Activated naive CD8-positive, alpha-beta T cell treated with anti-CD3 and anti-CD28 coated beads, Interleukin-2, amount 50 U/mL, for 24 hours (primary cell): ENCODE data around the gene PPP1R16B.
A peak's percentile ranks its signal among the peaks of the same experiment; 100 is the strongest.
"Not testable (repeated sequence)": the region's sequence is repeated elsewhere in the genome, so short reads cannot be mapped to it uniquely, and the experiment has no call there.

Experiments
- ATAC-seq: fragments of 150-1000 bp; cut with Tn5 transposase; one replicate; pipeline ENCODE4 v1.10.0; 2021
- DNase-seq: peaks from one replicate; pipeline ENCODE4 v3.0.0; 2021
- H3K27ac Mint-ChIP-seq: one replicate; pipeline ENCODE4 v1.8.0; 2021; ENCODE audit warnings: mild to moderate bottlenecking, mixed read lengths
- H3K27me3 Mint-ChIP-seq: one replicate; pipeline ENCODE4 v1.8.0; 2021; ENCODE audit warnings: mixed read lengths
- H3K36me3 Mint-ChIP-seq: one replicate; pipeline ENCODE4 v1.8.0; 2021; ENCODE audit warnings: low read depth, mixed read lengths
- H3K4me1 Mint-ChIP-seq: one replicate; pipeline ENCODE4 v1.8.0; 2021; ENCODE audit warnings: mixed read lengths
- H3K4me3 Mint-ChIP-seq: one replicate; pipeline ENCODE4 v1.8.0; 2021; ENCODE audit warnings: mild to moderate bottlenecking, moderate library complexity, mixed read lengths
- H3K9me3 Mint-ChIP-seq: one replicate; pipeline ENCODE4 v1.8.0; 2021; ENCODE audit warnings: mixed read lengths

PPP1R16B gene

DNA sequence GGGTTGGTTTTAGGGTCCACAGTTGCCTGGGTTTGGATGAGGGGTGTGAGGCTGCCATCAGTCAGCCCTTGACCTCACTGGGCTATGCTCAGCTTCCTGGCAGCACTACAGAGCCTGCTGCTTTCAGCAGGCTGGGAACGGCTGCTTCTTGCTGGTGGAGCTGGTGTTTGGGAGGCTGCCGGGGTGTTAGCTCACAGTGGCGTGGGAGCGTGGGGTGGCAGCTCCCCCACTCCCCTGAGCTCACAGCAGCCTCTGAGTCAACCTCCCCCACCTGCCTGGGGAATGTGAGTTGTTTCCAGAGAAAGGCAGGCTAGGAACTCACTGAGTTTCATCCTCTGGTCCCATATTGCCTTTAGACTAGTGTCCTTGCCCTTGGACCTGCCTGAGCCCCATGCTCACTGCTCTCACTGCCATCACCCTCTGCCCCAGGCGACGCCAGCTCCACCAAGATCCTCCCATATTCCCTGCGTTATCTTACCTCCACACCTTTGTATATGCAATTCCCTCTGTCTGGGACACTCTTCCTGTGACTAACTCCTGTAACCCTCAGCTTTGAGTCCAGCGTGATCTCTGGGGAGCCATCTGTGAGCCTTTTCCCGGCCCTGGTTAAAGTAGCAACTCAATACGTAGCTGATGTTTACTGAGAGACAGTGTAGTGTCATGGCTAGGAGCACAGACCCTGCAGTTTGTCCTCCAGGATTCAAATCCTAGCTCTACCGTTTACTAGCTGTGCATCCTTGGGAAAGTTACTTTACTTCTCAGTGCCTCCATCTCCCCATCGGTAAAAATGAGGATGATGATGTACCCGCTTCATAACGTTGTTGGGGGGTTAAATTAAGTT lies 34.8 kb downstream of the PPP1R16B start:
- DNase-seq (peak; percentile 44), ATAC-seq (peak; percentile 39)
- Mint-ChIP-seq H3K4me1 (peaks cover 79% of the 10 kb centered on the region), H3K27me3 (no peaks in the 10 kb centered on the region), H3K36me3 (peaks cover 54% of the 10 kb centered on the region), H3K27ac (peak overlapping the region; percentile 97), H3K9me3 (peaks cover under 1% of the 10 kb centered on the region), H3K4me3 (peak overlapping the region; percentile 32)

DNA sequence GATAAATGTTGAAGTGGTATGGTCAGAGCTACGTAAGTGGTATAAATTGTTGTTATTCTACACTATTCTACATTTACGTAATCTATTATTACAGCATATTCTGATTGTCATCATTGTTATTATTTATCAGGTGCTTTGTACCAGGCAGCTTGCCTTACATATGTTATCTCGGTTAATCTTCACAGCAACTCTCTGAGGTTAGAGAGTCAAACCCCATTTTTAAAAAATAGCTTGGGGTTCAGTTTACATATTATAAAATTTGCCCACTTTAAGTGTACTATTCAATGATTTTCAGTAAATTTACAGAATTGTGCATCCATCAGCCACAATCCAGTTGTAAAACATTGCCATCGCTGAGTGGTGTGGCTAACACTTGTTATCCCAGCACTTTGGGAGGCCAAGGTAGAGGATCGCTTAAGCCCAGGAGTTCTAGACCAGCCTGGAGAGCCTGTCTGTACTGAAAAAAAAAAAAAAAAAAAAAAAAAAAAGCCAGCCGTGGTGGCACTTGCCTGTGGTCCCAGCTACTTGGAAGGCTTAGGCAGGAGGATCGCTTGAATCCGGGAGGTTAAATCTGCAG lies 35.5 kb downstream of the PPP1R16B start:
- no peak overlapping the region for H3K4me3 Mint-ChIP-seq
- H3K27ac Mint-ChIP-seq = peak overlapping the region; percentile 97
- H3K36me3 Mint-ChIP-seq = peaks cover 60% of the 10 kb centered on the region
- H3K4me1 Mint-ChIP-seq = peaks cover 85% of the 10 kb centered on the region
- H3K9me3 Mint-ChIP-seq = peaks cover 3% of the 10 kb centered on the region
- H3K27me3 Mint-ChIP-seq = no peaks in the 10 kb centered on the region
- no peak for ATAC-seq
- no peak for DNase-seq

DNA sequence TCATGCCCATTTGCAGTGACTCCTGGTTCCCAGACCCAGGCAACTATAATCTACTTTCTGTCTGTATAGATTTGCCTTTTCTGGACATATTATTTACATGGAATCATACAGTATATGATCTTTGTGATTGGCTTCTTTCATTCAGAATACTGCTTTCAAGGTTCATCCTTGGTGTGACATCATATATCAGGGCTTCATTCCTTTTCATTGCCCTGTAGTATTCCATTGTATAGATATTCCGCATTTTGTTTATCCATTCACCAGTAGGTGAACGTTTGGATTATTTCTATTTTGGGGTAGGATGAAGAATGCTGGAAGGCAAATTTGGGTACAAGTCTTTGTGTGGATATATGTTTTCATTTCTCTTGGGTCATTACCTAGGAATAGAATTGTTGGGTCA lies 36.1 kb downstream of the PPP1R16B start:
- peak overlapping the region; percentile 77 for H3K4me3 Mint-ChIP-seq
- DNase-seq = no peak
- no peak for ATAC-seq
- H3K27ac Mint-ChIP-seq = peak overlapping the region; percentile 97
- H3K27me3 Mint-ChIP-seq = no peaks in the 10 kb centered on the region
- peaks cover 91% of the 10 kb centered on the region for H3K4me1 Mint-ChIP-seq
- peaks cover 63% of the 10 kb centered on the region for H3K36me3 Mint-ChIP-seq
- peaks cover 3% of the 10 kb centered on the region for H3K9me3 Mint-ChIP-seq

DNA sequence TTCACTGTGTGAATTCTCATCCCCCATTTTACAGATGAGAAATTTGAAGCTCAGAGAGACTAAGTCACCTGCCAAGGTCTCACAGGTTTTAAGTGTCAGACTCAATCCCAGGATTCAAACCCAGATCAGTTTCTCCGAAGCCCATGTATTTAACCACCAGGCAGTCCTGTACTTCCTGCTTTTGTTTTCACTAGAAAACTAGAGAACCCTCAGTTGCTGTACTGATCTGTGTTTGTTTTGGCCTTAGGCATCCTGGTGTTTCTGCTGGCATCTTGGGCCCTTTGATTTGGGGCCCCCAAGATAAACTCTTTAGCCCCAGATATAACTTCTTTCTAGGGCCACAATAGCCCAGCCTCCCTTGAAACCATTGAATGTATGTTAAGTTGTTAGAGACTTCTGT lies 36.5 kb downstream of the PPP1R16B start:
- H3K27me3 Mint-ChIP-seq = no peaks in the 10 kb centered on the region
- peaks cover 61% of the 10 kb centered on the region for H3K36me3 Mint-ChIP-seq
- no peak for ATAC-seq

DNA sequence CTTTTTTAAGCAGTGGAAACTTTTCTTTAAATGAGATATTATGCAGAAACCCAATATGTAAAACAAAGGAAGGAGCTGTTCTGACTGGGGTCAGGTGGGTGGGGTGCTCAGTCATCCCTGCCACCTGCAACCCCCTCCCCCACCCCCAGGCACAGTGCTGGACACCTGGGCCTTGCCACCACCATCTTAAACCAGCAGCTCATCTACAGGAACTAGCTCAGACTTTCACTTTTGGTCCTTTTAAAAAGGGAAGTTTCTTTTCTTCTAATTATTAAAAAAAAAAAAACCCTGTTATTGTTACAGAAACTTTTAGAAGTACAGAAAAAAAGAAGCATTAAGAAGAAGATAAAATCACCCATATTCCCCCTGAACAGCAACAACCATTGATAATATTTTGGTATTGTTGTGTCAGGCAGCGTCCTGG lies 37.1 kb downstream of the PPP1R16B start:
- no peaks in the 10 kb centered on the region for H3K27me3 Mint-ChIP-seq
- peaks cover 3% of the 10 kb centered on the region for H3K9me3 Mint-ChIP-seq
- peak; percentile 77 for DNase-seq
- peaks cover 96% of the 10 kb centered on the region for H3K4me1 Mint-ChIP-seq
- peaks cover 65% of the 10 kb centered on the region for H3K36me3 Mint-ChIP-seq
- peak; percentile 51 for ATAC-seq
- H3K4me3 Mint-ChIP-seq = peak overlapping the region; percentile 77
- peak overlapping the region; percentile 97 for H3K27ac Mint-ChIP-seq

More for the DNA sequence above, 36.5 kb downstream of the PPP1R16B start:
- H3K27ac Mint-ChIP-seq = peak overlapping the region; percentile 97
- DNase-seq = no peak
- peaks cover 91% of the 10 kb centered on the region for H3K4me1 Mint-ChIP-seq
- H3K9me3 Mint-ChIP-seq = peaks cover 3% of the 10 kb centered on the region
- H3K4me3 Mint-ChIP-seq = peak overlapping the region; percentile 77

DNA sequence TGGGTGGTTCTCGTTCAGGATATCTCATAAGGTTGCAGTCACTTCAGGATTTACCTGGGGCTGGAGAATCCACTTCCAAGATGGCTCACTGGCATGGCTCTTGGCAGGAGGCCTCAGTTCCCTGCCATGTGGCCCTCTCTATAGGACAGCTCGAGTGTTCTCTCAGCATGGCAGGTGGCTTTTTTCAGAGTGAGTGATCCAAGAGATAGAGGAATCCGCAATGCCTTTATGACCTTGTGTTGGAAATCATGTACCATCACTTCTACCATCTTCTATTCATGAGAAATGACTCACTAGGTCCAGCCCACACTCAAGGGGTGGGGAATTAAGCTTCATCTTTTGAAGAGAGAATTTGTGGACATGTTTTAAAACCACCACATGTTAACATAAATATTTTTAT lies 37.8 kb downstream of the PPP1R16B start:
- Mint-ChIP-seq H3K27ac (peak overlapping the region; percentile 97), H3K4me1 (peaks cover 98% of the 10 kb centered on the region), H3K36me3 (peaks cover 64% of the 10 kb centered on the region), H3K27me3 (no peaks in the 10 kb centered on the region), H3K4me3 (peak overlapping the region; percentile 77), H3K9me3 (peaks cover 3% of the 10 kb centered on the region)
- peak; percentile 48 for DNase-seq
- peak; percentile 90 for ATAC-seq

DNA sequence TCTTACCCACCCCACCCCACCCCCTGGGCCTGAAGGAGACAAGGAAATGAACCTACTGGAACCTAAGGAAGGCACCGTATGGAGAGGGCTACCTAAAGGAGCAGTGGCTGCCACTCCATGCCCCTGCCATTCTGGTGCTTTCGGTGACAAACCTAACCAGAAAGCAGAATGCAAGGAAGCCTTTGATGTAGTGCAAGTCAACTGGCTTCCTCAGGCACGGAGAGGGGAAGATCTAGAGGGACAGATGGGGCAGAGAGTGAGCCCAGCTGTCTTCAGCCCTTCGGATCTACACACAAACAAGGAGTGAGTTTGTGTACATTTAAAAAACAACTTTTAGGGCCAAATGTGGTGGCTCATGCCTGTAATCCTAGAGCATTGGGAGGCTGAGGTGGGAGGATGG lies 39.5 kb downstream of the PPP1R16B start:
- DNase-seq (no peak), ATAC-seq (peak; percentile 40)
- Mint-ChIP-seq H3K9me3 (peaks cover 3% of the 10 kb centered on the region), H3K27ac (peak overlapping the region; percentile 97), H3K4me3 (peak overlapping the region; percentile 52), H3K27me3 (no peaks in the 10 kb centered on the region), H3K36me3 (peaks cover 63% of the 10 kb centered on the region), H3K4me1 (peaks cover 97% of the 10 kb centered on the region)

DNA sequence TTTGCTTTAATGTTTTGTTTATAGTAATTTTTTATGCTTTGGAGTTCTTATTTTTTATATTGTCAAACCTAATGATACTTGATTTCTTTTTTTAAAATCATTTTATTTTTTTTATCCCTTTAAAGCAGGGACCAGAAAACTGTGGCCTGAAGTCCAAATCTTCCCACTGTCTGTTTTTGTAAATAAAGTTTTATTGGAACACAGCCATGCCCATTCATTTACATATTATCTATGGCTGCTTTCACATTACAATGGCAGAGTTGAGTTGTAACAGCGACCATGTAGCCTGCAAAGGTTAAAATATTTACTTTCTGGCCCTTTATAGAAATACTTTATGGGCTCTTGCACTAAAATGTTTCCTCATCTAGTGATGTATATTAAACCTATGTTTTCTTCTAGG lies 42.3 kb downstream of the PPP1R16B start:
- H3K36me3 Mint-ChIP-seq = peaks cover 71% of the 10 kb centered on the region
- H3K27me3 Mint-ChIP-seq = no peaks in the 10 kb centered on the region
- peak overlapping the region; percentile 73 for H3K27ac Mint-ChIP-seq
- DNase-seq (no peak), ATAC-seq (no peak)
- H3K4me3 Mint-ChIP-seq = no peak overlapping the region
- peaks cover 3% of the 10 kb centered on the region for H3K9me3 Mint-ChIP-seq
- peaks cover 80% of the 10 kb centered on the region for H3K4me1 Mint-ChIP-seq

DNA sequence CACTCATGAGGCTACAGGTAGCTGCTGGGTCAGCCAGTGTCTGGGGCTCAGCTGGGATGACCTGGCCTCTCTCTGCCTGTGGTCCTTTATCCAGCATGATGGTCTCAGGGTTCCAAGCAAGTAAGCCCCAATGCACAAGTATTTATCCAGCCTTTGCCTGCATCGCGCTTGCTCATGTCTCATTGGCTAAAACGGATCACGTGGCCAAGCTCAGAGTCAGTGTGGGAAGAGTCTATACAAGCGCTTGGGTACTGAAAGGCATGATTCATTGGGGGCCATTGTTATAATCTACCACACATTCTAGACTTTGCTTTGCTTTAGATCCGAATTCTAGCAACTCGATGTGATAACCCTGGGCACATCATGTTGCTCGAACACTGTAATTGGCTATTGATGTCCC lies 48.3 kb downstream of the PPP1R16B start:
- Mint-ChIP-seq H3K27me3 (no peaks in the 10 kb centered on the region), H3K9me3 (no peaks in the 10 kb centered on the region), H3K4me1 (peaks cover 79% of the 10 kb centered on the region), H3K4me3 (no peak overlapping the region), H3K36me3 (peaks cover 69% of the 10 kb centered on the region), H3K27ac (peak overlapping the region; percentile 68)
- ATAC-seq (no peak), DNase-seq (no peak)

DNA sequence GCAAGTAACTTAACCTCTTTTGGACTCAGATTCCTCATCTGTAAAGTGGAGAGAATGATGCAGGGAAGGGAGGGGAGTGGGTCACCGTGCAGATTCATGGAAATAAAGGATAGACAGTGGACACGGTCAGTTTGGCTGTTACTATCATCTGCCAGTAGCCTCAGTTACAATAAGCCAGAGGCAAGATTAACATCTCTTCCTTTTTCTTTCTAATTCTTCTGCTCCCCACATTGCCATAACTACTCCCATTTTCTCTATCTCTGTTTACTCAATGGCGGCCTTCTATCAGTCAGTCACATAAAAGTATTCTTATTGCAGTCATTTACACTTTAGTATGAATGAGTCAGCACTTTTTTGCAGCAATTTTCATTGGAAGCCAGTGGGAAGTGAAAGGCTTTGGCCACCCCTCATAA lies 49.2 kb downstream of the PPP1R16B start:
- Mint-ChIP-seq H3K4me3 (no peak overlapping the region), H3K27ac (peak overlapping the region; percentile 54), H3K36me3 (peaks cover 63% of the 10 kb centered on the region), H3K27me3 (no peaks in the 10 kb centered on the region), H3K4me1 (peaks cover 79% of the 10 kb centered on the region), H3K9me3 (no peaks in the 10 kb centered on the region)
- DNase-seq = no peak
- ATAC-seq = no peak

DNA sequence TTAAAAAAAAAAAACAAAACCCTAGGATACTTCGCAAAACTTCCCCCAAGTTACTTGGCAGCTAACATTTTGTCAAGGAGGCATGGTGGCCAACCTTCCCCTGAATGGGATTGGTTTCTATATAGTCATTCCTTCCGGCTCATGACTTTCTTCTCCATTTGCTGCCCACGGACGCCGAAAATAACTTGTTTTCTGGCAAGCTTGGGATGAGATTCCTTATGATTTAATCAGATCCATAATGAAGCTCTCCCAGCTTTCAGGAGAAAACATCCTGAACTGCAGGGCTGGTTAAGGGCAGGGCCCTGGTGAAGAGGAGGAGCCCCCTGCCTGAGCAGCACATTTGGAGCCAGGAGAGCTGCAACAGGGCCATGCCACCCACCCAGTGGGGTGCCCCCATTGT lies 49.9 kb downstream of the PPP1R16B start:
- H3K4me3 Mint-ChIP-seq = no peak overlapping the region
- DNase-seq (no peak), ATAC-seq (no peak)
- peaks cover 56% of the 10 kb centered on the region for H3K36me3 Mint-ChIP-seq
- peak overlapping the region; percentile 54 for H3K27ac Mint-ChIP-seq
- H3K4me1 Mint-ChIP-seq = peaks cover 81% of the 10 kb centered on the region
- H3K9me3 Mint-ChIP-seq = no peaks in the 10 kb centered on the region
- H3K27me3 Mint-ChIP-seq = no peaks in the 10 kb centered on the region

DNA sequence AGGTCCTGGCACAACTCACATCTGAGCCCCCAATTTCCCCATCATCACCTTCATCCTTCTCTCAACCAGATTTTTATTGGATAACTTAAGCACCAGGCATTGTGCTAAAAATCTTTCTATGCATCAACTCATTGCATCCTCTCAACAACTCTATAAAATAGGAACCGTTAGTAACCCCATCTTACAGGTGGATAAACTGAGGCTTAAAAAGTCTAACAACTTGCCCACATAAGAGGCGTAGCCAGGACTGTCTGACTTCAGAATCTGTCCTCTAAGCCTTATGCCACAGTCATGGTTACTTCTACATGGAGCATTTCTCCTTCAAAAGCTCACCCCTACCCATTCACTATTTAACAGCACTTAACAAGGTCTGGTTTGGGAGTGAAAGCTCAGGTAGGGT lies 51.1 kb downstream of the PPP1R16B start:
- no peak for DNase-seq
- H3K4me1 Mint-ChIP-seq = peaks cover 87% of the 10 kb centered on the region
- H3K4me3 Mint-ChIP-seq = no peak overlapping the region
- ATAC-seq = no peak
- H3K36me3 Mint-ChIP-seq = peaks cover 50% of the 10 kb centered on the region
- H3K9me3 Mint-ChIP-seq = no peaks in the 10 kb centered on the region
- peak overlapping the region; percentile 61 for H3K27ac Mint-ChIP-seq
- H3K27me3 Mint-ChIP-seq = no peaks in the 10 kb centered on the region

DNA sequence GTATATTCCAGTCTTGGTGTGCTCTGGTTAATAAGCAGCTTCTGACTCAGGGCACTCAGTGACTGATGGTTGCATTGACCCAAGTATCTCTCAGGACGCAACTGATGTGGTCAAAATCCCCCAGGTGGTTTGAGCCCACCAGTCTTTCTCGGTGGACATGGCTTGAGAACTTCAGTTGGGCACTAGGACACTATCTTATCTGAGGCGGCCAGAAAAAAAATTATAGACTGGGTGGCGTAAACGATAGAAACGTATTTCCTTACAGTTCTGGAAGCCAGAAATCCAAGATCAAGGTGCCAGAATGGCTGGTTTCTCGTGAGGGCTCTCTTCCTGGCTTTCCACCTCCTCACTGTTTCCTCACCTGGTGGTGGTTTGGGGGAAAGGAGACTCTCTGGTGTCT lies 52.2 kb downstream of the PPP1R16B start:
- no peak for DNase-seq
- Mint-ChIP-seq H3K4me3 (no peak overlapping the region), H3K4me1 (peaks cover 91% of the 10 kb centered on the region), H3K9me3 (no peaks in the 10 kb centered on the region), H3K27me3 (no peaks in the 10 kb centered on the region), H3K36me3 (peaks cover 40% of the 10 kb centered on the region), H3K27ac (peak overlapping the region; percentile 80)
- no peak for ATAC-seq

DNA sequence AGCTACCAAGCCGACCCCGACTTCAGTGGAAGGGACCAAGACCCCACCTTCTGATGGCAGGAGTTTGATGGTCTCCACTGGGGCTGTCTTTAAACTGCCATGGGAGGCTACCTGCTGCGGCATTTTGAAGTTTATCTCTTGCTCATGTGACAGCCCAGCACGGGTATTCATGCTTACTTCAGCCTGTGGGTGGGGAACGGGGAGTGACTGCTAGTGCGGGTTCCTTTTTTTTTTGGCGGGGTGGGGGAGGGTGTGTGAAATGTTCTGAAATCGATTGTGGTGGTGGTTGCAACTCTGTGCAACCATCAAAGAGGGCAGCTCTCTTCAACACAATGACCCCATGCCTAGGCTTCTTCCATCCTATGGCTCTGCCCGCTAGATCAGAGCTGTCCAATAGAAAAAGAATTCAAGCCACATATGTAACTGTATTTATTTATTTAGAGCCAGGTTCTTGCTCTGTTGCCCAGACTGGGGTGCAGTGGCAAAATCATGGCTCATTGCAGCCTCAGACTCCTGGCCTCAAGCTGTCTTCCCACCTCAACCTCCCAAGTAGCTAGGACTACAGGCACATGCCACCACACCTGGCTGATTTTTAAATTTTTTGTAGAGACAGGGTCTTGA lies 53.7 kb downstream of the PPP1R16B start:
- ATAC-seq = peak; percentile 42
- peaks cover 91% of the 10 kb centered on the region for H3K4me1 Mint-ChIP-seq
- H3K27ac Mint-ChIP-seq = peak overlapping the region; percentile 80
- peak overlapping the region; percentile 21 for H3K4me3 Mint-ChIP-seq
- H3K27me3 Mint-ChIP-seq = no peaks in the 10 kb centered on the region
- peak; percentile 43 for DNase-seq
- no peaks in the 10 kb centered on the region for H3K9me3 Mint-ChIP-seq
- H3K36me3 Mint-ChIP-seq = peaks cover 34% of the 10 kb centered on the region

DNA sequence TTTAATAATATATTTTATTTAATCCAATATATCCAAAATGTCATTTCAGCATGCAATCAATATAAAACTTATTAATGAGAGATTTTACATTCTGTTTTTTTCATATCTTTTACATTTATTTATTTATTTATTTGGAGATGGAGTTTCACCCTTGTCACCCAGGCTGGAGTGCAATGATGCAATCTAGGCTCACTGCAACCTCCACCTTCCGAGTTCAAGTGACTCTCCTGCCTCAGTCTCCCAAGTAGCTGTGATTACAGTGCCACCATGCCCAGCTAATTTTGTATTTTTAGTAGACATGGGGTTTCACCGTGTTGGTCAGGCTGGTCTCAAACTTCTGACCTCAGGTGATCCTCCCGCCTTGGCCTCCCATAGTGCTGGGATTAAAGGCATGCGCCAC lies 54.4 kb downstream of the PPP1R16B start:
- H3K27me3 Mint-ChIP-seq, ATAC-seq, H3K9me3 Mint-ChIP-seq, H3K4me3 Mint-ChIP-seq, DNase-seq: not testable (repeated sequence)
- peaks cover 28% of the 10 kb centered on the region for H3K36me3 Mint-ChIP-seq
- peaks cover 90% of the 10 kb centered on the region for H3K4me1 Mint-ChIP-seq
- peak overlapping the region; percentile 49 for H3K27ac Mint-ChIP-seq
